Subcutaneous adipose tissue (tissue), 4 donors: ENCODE results near the gene PEAK3. TPM values are rescaled to one million over a fixed set of nuclear protein-coding genes. Genes with fewer than 3 reads are reported as not detected.

Experiments
- total RNA-seq, 4 donors: library from RNA; depleted of rRNA; stranded (reverse); fragments of >200 nt; gene quantifications; one replicate each; pipeline ENCODE4 v1.1.0, GENCODE V29; 2016
- TF ChIP-seq, protein P1 (sequence below): fragments of 450-650 bp; IDR thresholded peaks from one replicate; pipeline ENCODE4 v1.5.1; 2016; ENCODE audit warnings: low read depth, mild to moderate bottlenecking, control low read depth, antibody characterized with exemption, moderate library complexity

PEAK3 gene
- total RNA-seq, 4 donors from 2014 or later, result 0.68 to 0.88 (median 0.75) TPM; not detected in 1

DNA sequence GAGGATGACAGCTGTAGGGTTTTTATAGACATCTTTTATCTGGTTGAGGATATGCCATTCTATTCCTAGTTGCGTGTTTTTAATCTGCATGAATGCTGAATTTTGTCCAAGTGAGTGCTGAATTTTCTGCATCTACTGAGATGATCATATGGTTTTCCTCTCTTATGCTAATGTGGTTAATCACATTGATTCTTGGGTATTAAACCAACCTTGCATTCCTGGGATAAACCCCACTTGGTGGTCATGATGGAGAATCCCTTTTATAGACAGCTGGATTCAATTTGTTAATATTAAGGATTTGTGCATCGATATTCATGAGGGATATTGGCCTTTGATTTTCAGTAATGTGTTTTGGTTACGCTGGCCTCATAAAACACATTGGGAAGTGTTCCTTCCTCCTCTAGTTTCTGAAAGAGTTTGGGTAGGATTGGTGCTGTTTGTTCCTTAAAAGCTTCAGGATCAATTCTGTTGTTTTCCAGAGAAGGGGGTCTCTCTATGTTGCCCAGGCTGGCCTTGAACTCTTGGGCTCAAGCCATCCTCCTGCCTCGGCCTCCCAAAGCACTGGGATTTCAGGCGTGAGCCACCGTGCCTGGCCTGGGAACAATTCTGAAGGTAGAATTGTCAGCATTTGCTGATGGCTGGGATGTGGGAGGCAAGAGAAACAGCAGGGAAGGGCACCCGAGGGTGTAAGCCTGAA, 33.3 kb upstream of the PEAK3 start:
- TF ChIP-seq, protein P1, sequence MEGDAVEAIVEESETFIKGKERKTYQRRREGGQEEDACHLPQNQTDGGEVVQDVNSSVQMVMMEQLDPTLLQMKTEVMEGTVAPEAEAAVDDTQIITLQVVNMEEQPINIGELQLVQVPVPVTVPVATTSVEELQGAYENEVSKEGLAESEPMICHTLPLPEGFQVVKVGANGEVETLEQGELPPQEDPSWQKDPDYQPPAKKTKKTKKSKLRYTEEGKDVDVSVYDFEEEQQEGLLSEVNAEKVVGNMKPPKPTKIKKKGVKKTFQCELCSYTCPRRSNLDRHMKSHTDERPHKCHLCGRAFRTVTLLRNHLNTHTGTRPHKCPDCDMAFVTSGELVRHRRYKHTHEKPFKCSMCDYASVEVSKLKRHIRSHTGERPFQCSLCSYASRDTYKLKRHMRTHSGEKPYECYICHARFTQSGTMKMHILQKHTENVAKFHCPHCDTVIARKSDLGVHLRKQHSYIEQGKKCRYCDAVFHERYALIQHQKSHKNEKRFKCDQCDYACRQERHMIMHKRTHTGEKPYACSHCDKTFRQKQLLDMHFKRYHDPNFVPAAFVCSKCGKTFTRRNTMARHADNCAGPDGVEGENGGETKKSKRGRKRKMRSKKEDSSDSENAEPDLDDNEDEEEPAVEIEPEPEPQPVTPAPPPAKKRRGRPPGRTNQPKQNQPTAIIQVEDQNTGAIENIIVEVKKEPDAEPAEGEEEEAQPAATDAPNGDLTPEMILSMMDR, result no peak

DNA sequence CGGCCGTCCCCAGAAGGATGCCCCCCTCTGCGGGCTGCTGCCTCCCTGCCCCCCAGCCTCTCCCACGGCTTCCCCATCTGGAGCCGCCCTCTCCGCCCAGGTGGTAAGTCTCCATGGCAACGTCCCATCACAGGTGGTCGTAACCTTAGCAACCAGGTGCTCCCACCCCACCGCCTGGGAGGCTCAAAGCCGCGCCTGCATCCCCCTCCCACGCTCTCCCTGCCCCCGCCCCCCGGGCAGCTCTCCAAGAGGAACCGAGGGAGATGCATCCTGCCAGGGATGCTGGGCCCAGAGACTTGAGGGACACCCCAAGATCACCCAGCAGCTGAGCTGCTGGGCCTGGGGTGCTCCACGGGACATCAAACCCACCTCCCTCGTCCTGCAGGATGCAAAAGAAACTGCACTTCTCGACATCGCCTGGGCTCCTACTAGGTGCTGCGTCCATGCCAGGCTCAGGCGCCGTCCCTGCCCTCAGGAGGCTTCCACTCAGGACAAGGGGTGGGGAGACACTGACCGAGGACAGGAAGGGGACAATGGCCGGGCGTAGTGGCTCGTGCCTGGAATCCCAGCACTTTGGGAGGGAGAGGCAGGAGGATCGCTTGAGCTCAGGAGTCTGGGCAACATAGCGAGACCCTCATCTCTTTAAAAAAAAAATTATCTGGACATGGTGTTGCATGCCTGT, 31.0 kb upstream of the PEAK3 start:
- TF ChIP-seq, protein P1, result no peak

DNA sequence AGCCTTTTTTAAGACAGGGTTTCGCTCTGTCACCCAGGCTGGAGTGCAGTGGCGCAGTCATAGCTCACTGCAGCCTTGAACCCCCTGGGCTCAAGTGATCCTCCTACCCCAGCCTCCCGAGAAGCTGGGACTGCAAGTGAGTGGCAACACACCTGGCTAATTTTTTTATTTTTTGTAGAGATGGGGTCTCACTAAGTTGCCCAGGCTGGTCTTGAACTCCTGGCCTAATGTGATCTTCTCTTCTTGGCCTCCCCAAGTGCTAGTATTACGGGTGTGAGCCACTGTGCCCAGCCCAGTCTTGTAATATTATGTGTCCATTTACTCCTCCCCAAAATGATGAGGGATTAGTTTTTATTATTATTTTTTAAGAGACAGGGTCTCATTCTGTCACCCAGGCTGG, 29.1 kb upstream of the PEAK3 start:
- TF ChIP-seq, protein P1, result no peak

DNA sequence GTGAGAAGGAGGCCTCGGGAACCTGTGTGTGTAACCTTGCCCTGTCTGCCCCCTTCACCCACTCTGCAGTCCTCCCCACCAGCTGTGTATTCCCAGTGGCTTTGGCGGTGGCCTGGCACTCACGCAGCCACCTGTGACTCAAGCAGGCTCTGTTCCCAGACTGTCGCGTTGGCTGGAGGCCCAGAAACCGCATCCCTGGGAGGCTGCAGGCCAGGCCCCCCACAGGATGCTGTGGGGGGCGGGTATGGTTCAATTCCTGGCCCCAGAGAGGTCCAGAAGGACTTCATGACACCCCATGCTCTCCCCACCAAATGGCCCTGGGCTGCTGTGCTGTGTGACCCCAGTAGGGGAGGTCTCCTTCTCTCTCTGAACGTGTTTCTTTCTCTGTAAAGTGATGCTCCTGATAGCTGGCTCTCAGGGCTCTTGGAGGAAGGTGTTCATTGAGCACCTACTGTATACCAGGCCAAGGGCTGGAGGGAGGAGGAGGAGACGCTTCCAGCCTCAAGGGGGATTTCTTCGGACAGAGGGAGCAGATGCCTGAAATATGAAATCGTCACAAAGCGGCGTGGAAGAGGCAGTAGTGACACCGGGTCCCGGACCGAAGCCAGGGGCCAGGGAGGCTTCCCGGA, 27.9 kb upstream of the PEAK3 start:
- TF ChIP-seq, protein P1, result no peak

DNA sequence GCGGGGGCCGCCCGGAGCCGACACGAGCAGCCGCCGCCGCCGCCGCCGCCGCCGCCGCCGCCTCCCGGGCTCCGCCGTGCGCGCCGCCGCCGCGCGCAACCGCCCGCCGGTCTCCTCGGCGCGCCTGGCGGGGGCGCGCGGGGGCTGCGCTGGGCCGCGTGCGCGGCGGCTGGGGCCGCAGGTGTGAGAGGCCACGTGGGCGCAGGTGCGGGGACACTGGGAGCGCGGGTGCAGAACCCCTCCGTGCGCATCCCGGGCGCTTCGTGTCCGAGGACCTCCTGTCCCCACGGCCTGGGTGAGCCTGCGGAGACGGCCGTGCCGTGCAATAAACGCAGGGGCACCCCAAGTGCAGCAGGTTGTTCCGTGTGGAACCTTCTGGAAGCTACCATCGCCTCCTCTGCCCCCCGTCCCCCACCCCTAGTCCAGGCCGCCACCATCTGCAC, 26.2 kb upstream of the PEAK3 start, which contains the start of gene LINGO3:
Gene LINGO3 (minus strand): TSS at position 41 of the 443 bp plus-strand sequence. CDS start 16,378 bp downstream, outside the sequence.
- TF ChIP-seq, protein P1, result no peak

DNA sequence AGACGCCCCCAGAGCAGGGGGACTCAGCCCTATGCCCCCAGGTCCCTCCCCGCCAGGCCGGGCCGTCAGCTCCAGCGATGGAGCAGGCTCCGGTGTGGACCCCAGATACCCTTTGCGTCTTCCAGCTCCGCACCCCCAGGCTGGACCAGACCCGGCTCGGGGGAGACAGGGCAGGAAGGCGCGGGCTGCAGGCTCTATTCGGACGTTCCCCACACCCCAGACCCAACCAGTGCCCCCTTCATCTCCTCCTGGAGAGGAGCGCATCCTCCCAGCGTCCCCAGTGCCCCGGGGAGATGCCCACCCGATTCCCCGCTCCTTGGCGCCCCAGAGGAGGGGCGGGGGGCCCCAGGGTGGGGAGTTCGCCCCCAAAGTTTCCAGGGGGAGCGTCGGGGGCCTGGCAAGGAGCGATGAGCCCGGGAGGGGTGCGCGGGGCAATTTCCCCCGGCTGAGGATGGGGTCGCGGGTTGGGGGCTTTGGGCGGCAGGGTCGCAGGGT, 25.6 kb upstream of the PEAK3 start:
- TF ChIP-seq, protein P1, result no peak

DNA sequence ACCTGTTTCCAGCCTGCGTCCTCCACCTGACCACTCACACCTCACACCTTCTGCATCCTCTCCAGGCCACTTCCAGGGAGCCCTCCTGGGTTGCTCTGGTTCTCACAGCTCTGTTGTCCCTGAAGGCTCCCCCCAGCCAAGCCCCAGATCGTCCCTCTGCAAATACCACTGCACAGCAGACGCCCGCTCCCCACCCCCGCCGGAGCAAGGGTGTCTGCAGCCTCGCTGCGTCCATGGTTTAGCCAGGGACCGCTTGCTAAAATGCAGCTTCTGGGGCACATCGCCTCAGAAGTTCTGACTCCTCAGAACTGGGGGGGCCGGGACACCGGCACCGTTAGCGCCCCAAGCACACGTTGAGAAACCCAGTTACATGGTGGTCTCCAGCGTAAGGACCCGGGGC, 25.0 kb upstream of the PEAK3 start:
- TF ChIP-seq, protein P1, result no peak
